HG03159 (cell line): ENCODE results near the gene GOLGA6B.
A peak's percentile ranks its signal among the peaks of the same experiment; 100 is the strongest.
"Not testable (repeated sequence)": the region's sequence is repeated elsewhere in the genome, so short reads cannot be mapped to it uniquely, and the experiment has no call there.

Source experiments
- ATAC-seq: cut with Tn5 transposase; IDR thresholded peaks from one replicate; pipeline ENCODE4 v1.9.1; 2021; ENCODE audit warnings: mild to moderate bottlenecking, moderate library complexity; ENCODE audit not compliant: unreplicated experiment

GOLGA6B gene

GRCh38 chr15:72654397-72654796 is at the start of gene GOLGA6B:
TSS of gene GOLGA6B (plus strand) at chr15:72654697. CDS start at chr15:72654738, 41 bp downstream.
- ATAC-seq, result not testable (repeated sequence)

GRCh38 chr15:72604794-72605193 is 49.7 kb upstream of the GOLGA6B start:
- no peak for ATAC-seq

- ATAC-seq, result not testable (repeated sequence)
These were observed 46.4 kb upstream of the GOLGA6B start for GRCh38 chr15:72608084-72608483.

- no peak for ATAC-seq
These were observed 44.6 kb upstream of the GOLGA6B start for GRCh38 chr15:72609862-72610261.

- ATAC-seq, result not testable (repeated sequence)
These were observed 42.2 kb upstream of the GOLGA6B start for GRCh38 chr15:72612324-72612723.

GRCh38 chr15:72614810-72615532 is 39.5 kb upstream of the GOLGA6B start:
- no peak for ATAC-seq

GRCh38 chr15:72615533-72616233 is 38.8 kb upstream of the GOLGA6B start:
- not testable (repeated sequence) for ATAC-seq

GRCh38 chr15:72616491-72617210 is 37.8 kb upstream of the GOLGA6B start:
- no peak for ATAC-seq

- not testable (repeated sequence) for ATAC-seq
These were observed 30.6 kb upstream of the GOLGA6B start for GRCh38 chr15:72623854-72624253.

GRCh38 chr15:72626153-72626552 is 28.3 kb upstream of the GOLGA6B start:
- not testable (repeated sequence) for ATAC-seq

- ATAC-seq, result not testable (repeated sequence)
These were observed 26.0 kb upstream of the GOLGA6B start for GRCh38 chr15:72628249-72629067.

GRCh38 chr15:72629068-72629570 is 25.4 kb upstream of the GOLGA6B start:
- ATAC-seq, result not testable (repeated sequence)

GRCh38 chr15:72636519-72637282 is 17.8 kb upstream of the GOLGA6B start:
- peak; percentile 64 for ATAC-seq

- ATAC-seq, result not testable (repeated sequence)
These were observed 14.6 kb upstream of the GOLGA6B start for GRCh38 chr15:72639759-72640483.

- not testable (repeated sequence) for ATAC-seq
These were observed 12.2 kb upstream of the GOLGA6B start for GRCh38 chr15:72642271-72642670.

- not testable (repeated sequence) for ATAC-seq
These were observed 5.8 kb upstream of the GOLGA6B start for GRCh38 chr15:72648631-72649253.

GRCh38 chr15:72656014-72656413 is 1.5 kb downstream of the GOLGA6B start:
- not testable (repeated sequence) for ATAC-seq

- not testable (repeated sequence) for ATAC-seq
These were observed 6.6 kb downstream of the GOLGA6B start for GRCh38 chr15:72661081-72661480.
